ENCODE measurements around the gene OR56A3.
"Not testable (repeated sequence)": the region's sequence is repeated elsewhere in the genome, so short reads cannot be mapped to it uniquely, and the experiment has no call there.

The OR56A3 gene, protein sequence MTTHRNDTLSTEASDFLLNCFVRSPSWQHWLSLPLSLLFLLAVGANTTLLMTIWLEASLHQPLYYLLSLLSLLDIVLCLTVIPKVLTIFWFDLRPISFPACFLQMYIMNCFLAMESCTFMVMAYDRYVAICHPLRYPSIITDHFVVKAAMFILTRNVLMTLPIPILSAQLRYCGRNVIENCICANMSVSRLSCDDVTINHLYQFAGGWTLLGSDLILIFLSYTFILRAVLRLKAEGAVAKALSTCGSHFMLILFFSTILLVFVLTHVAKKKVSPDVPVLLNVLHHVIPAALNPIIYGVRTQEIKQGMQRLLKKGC

GRCh38 chr11:5941951-5942350 is at the start of gene OR56A3:
Gene OR56A3, plus strand, starts transcription at chr11:5942251. Its CDS starts 5,096 bp downstream, at chr11:5947347.
- DNase-seq, result no peak

DNA sequence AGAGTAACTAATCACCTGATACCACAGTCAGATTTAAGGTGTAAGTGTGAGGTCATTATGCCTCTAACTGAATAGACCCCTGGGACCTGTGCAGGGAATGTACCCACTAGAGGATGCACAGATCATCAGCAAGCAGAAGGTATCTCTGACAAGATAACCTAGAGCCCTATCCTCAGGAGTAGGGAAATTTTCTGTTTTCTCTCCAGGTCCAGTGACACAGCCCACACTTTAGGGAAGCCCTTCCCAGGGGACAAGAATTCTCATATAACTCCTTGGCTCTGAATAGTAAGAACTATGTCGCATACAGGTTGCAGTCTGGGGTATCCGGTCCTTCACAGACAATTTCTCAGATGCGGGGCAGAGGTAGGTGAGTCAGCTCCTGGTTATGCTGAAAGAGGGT is 49.1 kb upstream of the OR56A3 start, which contains the start of gene OR52E5:
Gene OR52E5, plus strand, starts transcription at position 301 of the 400 bp plus-strand sequence. CDS start 7,569 bp downstream, outside the sequence.
- DNase-seq, result no peak

- no peak for DNase-seq
Observed at GRCh38 chr11:5899534-5899933, 42.5 kb upstream of the OR56A3 start.

DNA sequence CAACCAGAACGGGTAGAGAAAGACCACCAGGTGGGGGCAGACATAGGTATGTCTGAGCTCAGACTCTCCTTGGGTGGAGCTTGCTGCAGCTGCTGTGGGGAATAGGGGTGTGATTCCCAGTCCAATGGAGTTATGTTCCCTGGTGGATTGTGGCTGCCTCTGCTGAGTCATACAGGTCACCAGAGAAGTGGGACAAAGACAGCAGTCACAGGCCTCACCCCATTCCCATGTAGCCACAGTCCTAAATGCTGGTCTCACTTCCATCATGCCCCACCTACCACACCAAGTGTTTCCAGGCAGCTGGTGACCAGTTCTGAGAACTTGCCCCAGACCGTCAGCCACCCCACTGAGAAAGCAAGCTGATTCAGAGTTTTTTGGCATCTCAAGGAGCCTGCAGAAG is 31.5 kb upstream of the OR56A3 start:
- no peak for DNase-seq

- no peak for DNase-seq
Observed at GRCh38 chr11:5922749-5923426, 19.2 kb upstream of the OR56A3 start.

GRCh38 chr11:5923427-5923776 is 18.6 kb upstream of the OR56A3 start:
- no peak for DNase-seq

GRCh38 chr11:5923794-5924193 is 18.3 kb upstream of the OR56A3 start:
- no peak for DNase-seq

DNA sequence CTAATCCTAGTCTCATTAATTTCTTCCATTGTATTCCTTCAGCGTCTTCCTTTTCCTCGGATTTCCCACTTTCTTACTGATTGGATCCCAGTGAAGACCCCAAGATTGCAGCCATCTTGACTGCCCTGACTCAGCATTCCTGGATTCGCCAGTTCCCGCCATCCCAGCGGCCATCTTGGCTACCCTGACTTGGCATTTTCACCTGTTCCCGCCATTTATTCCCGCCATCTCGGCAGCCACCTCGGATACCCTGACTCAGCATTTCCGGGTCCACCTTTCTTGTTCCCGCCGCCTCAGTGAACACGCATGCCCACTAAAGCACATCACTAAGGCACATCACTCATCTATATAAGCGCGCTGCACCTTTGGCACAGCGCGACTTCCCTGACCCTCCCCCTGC is 13.8 kb upstream of the OR56A3 start:
- no peak for DNase-seq

DNA sequence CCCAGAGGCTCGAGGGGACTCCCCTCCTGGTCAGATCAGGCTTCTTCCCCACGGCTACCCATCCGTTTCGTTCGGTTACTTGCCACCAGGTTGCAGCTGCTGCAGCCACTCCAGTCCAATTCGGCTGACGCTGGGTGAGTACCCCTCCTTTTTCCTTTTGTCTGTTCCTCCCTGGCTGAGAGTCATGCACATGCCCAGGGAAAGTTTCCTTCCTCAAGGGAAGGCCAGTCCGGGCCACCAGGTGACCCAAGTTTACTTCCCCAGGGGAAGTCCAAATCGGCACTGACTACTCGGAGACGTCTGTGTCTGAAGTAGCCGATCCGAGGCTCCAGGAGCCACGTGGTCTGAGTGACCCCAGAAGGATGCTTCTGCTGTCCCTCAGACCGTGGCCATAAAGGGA is 13.2 kb upstream of the OR56A3 start:
- DNase-seq, result no peak

- no peak for DNase-seq
Observed at GRCh38 chr11:5929571-5930368, 12.3 kb upstream of the OR56A3 start.

DNA sequence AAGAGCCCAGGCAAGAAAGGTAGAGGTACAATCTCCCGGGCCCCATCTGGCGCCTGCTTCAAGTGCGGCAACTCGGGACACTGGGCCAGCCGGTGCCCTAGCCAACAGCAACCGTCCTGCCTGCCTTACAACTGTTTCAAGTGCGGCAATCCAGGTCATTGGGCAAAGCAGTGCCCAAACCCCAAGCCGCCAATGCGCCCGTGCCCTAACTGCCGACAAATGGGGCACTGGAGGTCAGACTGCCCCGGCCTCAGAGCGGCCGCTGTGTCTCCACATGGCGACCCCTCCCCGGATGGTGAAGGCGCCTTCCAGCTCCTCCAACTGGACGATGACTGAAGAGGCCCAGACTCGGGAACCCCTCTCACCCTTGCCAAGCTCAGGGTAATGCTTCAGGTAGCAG is 11.4 kb upstream of the OR56A3 start:
- no peak for DNase-seq

GRCh38 chr11:5931061-5931460 is 11.0 kb upstream of the OR56A3 start:
- DNase-seq, result no peak

DNA sequence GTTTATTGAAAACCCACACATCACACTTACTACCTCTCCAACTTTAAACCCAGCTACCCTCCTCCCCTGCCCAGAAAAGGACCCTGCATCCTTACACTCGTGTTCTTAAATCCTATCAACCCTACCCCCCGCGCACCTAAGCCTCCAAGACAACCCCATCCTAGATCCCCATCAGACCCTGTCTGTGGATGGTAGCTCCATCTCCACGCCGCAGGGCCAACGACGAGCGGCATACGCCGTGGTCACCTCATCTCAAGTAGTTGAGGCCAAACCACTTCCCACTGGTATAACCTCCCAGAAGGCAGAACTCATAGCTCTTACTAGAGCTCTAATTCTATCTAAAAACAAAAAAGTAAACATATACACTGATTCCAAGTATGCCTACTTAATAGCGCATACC is 9.4 kb upstream of the OR56A3 start:
- no peak for DNase-seq

DNA sequence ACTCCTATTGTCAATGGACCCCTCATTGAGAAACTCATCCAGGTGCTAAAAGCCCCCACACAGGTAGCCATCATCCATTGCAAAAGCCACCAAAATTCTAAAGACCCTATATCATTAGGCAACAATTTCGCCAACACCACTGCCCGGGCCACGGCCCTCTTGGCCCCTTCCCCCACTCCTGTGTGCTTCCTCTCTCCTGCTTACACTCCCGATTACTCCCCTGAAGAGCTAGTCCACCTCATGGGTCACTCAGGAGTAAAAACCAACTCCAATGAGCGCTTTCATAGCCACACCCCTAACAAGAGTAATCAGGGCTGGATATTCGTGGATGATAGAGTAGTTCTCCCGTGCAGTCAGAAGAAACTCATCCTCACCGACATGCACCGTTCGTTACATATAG is 8.9 kb upstream of the OR56A3 start:
- no peak for DNase-seq

DNA sequence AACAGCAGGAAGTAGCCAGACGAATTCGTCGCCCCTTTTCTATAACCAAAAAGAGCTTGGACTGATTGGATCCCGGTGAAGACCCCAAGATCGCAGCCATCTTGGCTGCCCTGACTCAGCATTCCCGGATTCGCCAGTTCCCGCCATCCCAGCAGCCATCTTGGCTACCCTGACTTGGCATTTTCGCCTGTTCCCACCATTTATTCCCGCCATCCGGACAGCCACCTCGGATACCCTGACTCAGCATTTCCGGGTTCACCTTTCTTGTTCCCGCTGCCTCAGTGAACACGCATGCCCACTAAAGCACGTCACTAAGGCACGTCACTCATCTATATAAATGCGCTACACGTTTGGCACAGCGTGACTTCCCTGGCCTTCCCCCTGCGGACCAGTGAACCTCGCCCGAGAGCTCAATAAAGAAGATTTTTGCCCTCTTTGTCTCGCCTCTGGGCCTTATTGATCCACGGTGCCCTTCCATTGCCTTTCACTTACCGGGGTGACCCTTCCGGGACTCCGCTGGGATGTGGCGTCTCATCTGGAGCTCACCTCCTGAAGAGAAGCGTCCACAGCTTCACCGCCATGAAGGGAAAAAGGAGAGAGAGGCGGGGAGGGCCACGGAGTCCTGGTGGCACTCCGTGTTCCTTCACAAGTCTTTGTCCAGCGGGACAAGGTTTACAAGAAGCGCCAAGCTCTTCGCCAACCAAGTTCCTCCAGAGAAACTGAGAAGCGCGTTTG is 4.0 kb upstream of the OR56A3 start:
- no peak for DNase-seq

DNA sequence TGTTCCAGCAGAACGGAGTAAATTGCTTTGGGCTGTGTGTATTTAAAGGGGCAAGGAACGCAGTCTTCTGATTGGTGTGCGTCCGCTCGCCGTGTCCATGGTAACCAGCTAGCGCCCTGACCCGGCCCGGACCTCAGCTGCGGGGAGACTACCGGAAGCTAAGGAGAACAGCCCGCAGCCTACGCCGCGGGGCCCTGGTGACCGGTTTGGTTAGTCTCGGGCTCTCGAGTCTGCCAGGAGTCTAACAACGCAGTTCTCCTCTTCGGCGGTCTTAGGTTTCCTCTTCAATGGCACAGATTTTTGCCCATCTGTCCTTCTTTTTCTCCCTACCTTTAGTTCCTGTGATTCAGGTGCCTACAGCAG is 3.5 kb upstream of the OR56A3 start:
- DNase-seq, result no peak

DNA sequence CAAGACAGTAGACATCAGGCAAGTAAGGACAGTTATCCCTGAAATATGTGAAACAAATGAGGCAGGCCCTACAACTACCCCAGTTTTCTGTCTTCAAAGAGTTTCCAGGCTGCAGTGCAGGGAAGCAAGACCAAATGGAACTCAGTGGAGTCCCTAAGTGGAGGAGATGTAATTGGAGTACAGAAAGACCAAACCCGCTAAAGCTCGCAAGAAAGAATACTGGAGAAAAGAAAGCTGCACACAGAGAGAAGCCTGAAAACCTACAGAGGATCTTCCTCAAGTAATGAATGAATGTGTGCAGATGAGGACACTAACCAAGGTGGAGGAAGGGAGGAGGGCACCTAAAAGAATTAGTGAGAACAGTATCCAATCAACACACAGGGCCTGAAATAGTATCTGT is 1.3 kb upstream of the OR56A3 start:
- no peak for DNase-seq

GRCh38 chr11:5955586-5955985 is 13.5 kb downstream of the OR56A3 start:
- no peak for DNase-seq

DNA sequence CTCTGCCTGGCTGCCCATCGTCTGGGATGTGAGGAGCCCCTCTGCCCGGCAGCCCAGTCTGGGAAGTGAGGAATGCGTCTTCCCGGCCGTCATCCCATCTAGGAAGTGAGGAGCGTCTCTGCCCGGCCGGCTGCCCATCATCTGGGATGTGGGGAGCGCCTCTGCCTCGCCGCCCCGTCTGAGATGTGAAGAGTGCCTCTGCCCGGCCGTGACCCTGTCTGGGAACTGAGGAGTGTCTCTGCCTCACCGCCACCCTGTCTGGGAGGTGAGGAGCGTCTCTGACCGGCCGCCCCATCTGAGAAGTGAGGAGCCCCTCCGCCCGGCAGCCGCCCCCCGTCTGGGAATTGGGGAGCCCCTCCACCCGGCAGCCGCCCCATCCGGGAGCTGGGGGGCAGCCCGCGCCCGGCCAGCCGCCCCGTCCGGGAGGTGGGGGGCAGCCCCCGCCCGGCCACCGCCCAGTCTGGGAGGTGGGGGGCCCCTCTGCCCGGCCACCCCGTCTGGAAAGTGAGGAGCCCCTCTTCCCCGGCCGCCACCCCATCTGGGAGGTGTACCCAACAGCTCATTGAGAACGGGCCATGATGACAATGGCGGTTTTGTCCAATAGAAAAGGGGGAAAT is 18.8 kb downstream of the OR56A3 start:
- not testable (repeated sequence) for DNase-seq

DNA sequence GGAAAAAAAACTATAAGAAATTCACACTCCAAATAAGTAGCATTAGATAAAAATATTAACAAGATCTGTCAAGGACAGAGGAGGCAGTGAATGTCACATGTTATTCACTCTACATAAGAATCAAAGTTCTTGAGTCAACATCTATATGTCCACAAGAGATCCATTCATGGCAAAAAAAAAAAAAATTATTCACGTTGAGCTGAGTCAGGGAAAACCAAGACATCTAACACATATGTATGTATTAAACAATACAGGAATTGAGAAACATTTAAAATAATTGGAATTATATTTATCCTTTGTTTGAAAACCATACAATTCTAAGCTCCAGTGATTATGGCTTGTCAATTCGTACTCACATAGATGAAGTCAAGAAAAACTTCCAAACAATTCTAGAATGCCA is 24.9 kb downstream of the OR56A3 start:
- no peak for DNase-seq

DNA sequence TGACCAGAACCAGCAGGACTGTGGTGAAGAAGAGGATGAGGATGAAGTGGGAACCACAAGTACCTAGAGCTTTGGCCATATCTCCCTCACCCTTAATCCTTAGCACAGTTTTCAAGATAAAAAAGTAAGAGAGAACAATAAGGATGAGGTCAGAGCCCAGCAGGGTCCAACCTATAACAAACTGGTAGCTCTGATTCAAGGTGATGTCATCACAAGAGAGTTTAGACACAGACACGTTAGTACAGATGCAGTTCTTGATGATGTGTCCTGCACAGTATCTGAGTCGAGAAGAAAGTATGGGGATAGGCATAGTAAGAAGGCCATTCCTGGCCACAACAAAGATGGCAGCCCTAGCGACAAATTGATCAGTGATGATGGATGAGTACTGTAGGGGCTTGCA is 25.7 kb downstream of the OR56A3 start:
- no peak for DNase-seq

DNA sequence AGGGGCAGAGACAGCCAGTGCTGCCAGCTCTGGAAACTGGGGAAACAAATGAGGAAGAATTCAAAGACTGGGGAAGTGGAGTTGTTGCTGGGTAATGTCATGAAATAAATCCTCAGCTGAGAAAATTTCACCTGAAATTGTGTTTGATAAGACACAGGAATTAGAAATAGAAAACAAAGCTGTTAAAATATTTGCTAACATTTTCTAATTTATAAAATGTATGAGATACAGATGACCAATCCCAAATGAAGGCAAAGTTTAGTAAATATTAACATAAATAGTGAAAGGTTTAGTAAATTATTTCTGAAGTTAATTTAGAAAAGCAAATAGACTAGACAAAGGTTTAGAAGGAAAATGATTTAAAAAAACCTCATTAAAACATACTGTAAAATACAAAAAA is 26.3 kb downstream of the OR56A3 start, which contains the start of gene OR56A5:
Gene OR56A5, minus strand, starts transcription at position 101 of the 400 bp plus-strand sequence. Its CDS starts 0 bp downstream, at position 101.
- no peak for DNase-seq

DNA sequence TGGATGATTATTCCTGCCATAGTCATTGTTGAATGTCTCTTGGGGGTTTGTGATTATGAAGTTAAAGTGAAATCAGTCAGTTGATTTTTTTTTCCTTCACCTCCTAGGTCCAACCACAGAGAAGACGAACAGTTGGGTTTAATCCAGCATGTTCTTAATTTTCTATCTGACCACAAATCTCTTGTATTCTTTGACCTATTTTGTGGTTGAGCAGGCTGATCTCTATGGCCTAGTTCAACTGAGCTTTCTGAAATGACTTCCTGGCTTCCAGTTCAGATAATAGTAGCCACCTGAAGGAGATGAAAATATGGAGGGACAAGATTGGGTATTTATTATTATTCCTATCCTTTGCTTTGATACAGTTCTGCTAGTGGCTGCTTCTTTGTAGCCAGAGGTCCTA is 31.5 kb downstream of the OR56A3 start:
- DNase-seq, result no peak
